Kidney epithelial cell (primary cell): Measurements from ENCODE around the gene PQBP1. TPM values are rescaled to one million over a fixed set of nuclear protein-coding genes. Genes with fewer than 3 reads are reported as not detected.
A peak's percentile ranks its signal among the peaks of the same experiment; 100 is the strongest.

Experiments used
- DNase-seq: peaks from one replicate; pipeline ENCODE4 v3.0.0-alpha.2; 2010; ENCODE audit warnings: low read depth
- H3K27me3 ChIP-seq: 2 replicates; pipeline ENCODE4 v1.6.0; 2011; ENCODE audit warnings: low read length; ENCODE audit not compliant: control insufficient read depth, insufficient read depth
- H3K36me3 ChIP-seq: 2 replicates; pipeline ENCODE4 v1.5.1; 2011; ENCODE audit warnings: low read length; ENCODE audit not compliant: control insufficient read depth, insufficient read depth
- H3K4me3 ChIP-seq: 2 replicates; pipeline ENCODE4 v1.5.1; 2011; ENCODE audit warnings: low read depth, mild to moderate bottlenecking, control low read depth, low read length
- CTCF ChIP-seq: IDR thresholded peaks from 2 replicates; pipeline ENCODE4 v1.5.1; 2011; ENCODE audit warnings: mild to moderate bottlenecking, moderate library complexity, low read length, control low read depth, inconsistent platforms; ENCODE audit not compliant: insufficient read depth, poor library complexity, severe bottlenecking
- total RNA-seq: library from RNA; depleted of rRNA; stranded (reverse); fragments of >200 nt; gene quantifications from 2 replicates; pipeline ENCODE4 v1.2.3, GENCODE V29; 2015

The PQBP1 gene
- total RNA-seq, 1 donor from 2014 or later: 73.2 TPM

DNA sequence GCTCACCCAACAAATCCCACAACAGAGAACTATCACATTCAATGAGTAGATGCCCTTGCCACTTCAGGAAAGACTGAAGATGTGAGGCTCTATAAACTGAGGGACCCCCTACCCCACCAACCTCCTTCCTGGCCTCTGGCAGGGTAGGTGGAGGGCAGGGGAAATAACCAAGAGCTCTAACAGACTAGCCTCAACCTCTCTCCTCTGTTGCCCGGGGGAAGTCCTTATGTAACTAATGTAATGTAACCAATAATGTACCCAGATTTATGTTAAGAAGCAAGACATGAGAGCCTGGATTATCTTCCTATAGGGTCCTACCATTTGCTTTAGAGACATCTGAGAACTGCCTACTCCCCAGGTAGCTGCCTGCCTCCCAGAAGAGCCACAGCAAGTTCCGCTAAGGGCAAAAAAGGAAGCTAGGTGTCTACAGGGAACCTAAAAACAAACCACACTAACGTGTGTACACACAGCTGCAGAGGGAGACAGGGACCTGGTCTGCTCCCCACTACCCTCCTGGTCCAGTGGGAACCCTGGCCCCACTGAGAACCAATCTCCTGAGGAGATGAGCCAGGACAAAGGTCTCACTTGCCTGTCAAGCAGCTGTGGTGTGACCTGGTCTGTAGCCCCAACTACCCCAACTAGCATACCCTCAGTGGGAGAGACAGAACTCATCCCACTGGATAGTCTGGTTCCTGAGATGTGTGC is 41.9 kb downstream of the PQBP1 start:
- no peak overlapping the region for H3K4me3 ChIP-seq
- TF ChIP-seq CTCF: no peak
- H3K36me3 ChIP-seq: no peaks in the 10 kb centered on the region
- no peak for DNase-seq
- H3K27me3 ChIP-seq: no peaks in the 10 kb centered on the region

DNA sequence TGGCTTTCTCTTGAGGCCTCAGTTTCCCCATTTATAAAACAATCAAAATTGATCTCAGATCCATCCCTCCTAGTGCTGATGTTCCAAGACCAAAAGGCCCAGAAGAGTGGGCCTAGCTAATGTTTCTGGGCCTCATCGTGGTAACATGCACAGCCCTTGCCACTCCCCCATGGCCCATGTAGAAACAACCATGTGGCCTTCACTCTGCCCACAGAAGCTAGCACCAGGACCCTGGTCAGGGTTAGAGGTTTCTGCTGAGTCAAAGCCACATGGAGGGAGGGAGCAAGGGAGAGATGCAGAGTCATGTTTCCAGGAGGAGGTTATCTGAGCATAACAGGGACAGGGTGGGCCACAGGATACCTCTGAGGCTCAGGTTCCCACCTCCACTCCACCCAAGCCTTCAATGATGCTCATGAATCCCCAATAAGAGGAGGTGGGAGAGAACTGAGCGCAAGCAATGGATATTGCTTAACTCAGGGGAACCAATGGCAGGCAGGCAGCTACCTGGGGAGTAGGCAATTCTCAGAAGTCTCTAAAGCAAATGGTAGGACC is 42.8 kb downstream of the PQBP1 start:
- Histone ChIP-seq H3K36me3 (no peaks in the 10 kb centered on the region), H3K27me3 (no peaks in the 10 kb centered on the region), H3K4me3 (no peak overlapping the region)
- no peak for TF ChIP-seq CTCF
- DNase-seq: no peak

GRCh38 chrX:48942895-48943294 is 45.2 kb downstream of the PQBP1 start:
- no peak for DNase-seq
- Histone ChIP-seq H3K4me3 (no peak overlapping the region), H3K27me3 (no peaks in the 10 kb centered on the region), H3K36me3 (no peaks in the 10 kb centered on the region)
- no peak for TF ChIP-seq CTCF

- no peak overlapping the region for H3K4me3 ChIP-seq
- no peaks in the 10 kb centered on the region for H3K36me3 ChIP-seq
- peak; percentile 80 for TF ChIP-seq CTCF
- no peaks in the 10 kb centered on the region for H3K27me3 ChIP-seq
- DNase-seq: no peak
Measured at GRCh38 chrX:48945517-48946348, 48.0 kb downstream of the PQBP1 start.

- Histone ChIP-seq H3K36me3 (no peaks in the 10 kb centered on the region), H3K27me3 (no peaks in the 10 kb centered on the region), H3K4me3 (no peak overlapping the region)
- TF ChIP-seq CTCF: no peak
- DNase-seq: no peak
Measured at GRCh38 chrX:48948589-48948988, 50.9 kb downstream of the PQBP1 start.

Other genes with a start within 250 kb of the PQBP1 start
- 2.2 TPM in 1 of 2 replicates, not detected in the other for gene WAS, start 214.1 kb upstream of the PQBP1 start, total RNA-seq
- gene SUV39H1, start 201.2 kb upstream of the PQBP1 start, total RNA-seq: 7.6 and 10.9 TPM in 2 replicates
- not detected in 2 replicates for gene GLOD5, start 136.2 kb upstream of the PQBP1 start, total RNA-seq
- not detected in 2 replicates for gene GATA1, start 111.3 kb upstream of the PQBP1 start, total RNA-seq
- 52.5 and 62.6 TPM in 2 replicates for gene HDAC6, start 95.9 kb upstream of the PQBP1 start, total RNA-seq
- gene ERAS, start 71.4 kb upstream of the PQBP1 start, total RNA-seq: not detected in 2 replicates
- gene PCSK1N, start 62.3 kb upstream of the PQBP1 start, total RNA-seq: 42.5 and 66.6 TPM in 2 replicates
- 89.4 and 100 TPM in 2 replicates for gene TIMM17B, start 162 bp upstream of the PQBP1 start, total RNA-seq
- gene SLC35A2, start 13.7 kb downstream of the PQBP1 start, total RNA-seq: 34.3 and 40.9 TPM in 2 replicates
- gene PIM2, start 21.1 kb downstream of the PQBP1 start, total RNA-seq: 6.8 and 7.9 TPM in 2 replicates
- gene OTUD5, start 59.7 kb downstream of the PQBP1 start, total RNA-seq: 51.7 and 56.0 TPM in 2 replicates
- gene KCND1, start 73.9 kb downstream of the PQBP1 start, total RNA-seq: 0.67 and 1.6 TPM in 2 replicates
- 25.8 and 31.1 TPM in 2 replicates for gene GRIPAP1, start 104.3 kb downstream of the PQBP1 start, total RNA-seq
- gene TFE3, start 145.4 kb downstream of the PQBP1 start, total RNA-seq: 55.6 and 63.3 TPM in 2 replicates
- gene CCDC120, start 161.1 kb downstream of the PQBP1 start, total RNA-seq: 5.5 and 6.4 TPM in 2 replicates
- 16.8 and 18.1 TPM in 2 replicates for gene PRAF2, start 176.1 kb downstream of the PQBP1 start, total RNA-seq
- gene WDR45, start 182.0 kb downstream of the PQBP1 start, total RNA-seq: 115 and 117 TPM in 2 replicates
- gene GPKOW, start 225.8 kb downstream of the PQBP1 start, total RNA-seq: 26.4 and 35.0 TPM in 2 replicates